Endodermal cell (in vitro differentiated cells): ENCODE data around the gene GJC2. TPM values are rescaled to one million over a fixed set of nuclear protein-coding genes. Genes with fewer than 3 reads are reported as not detected.
A peak's percentile ranks its signal among the peaks of the same experiment; 100 is the strongest.

Experiments used
- DNase-seq: peaks from one replicate; pipeline ENCODE4 v3.0.0-alpha.2; 2017
- H3K27ac ChIP-seq: 2 replicates; pipeline ENCODE4 v1.5.1; 2013; ENCODE audit warnings: mild to moderate bottlenecking, low read depth, low read length, moderate library complexity
- H3K27me3 ChIP-seq: 2 replicates; pipeline ENCODE4 v1.6.1; 2013; ENCODE audit warnings: mild to moderate bottlenecking, low read length, moderate library complexity; ENCODE audit not compliant: insufficient read depth, control insufficient read depth, poor library complexity, severe bottlenecking
- H3K36me3 ChIP-seq: 2 replicates; pipeline ENCODE4 v1.7.0; 2013; ENCODE audit warnings: mild to moderate bottlenecking, low read length, moderate library complexity; ENCODE audit not compliant: control insufficient read depth, insufficient read depth
- H3K4me1 ChIP-seq: one replicate; pipeline ENCODE4 v1.7.0; 2013; ENCODE audit warnings: low read length; ENCODE audit not compliant: control insufficient read depth, insufficient read depth
- H3K4me3 ChIP-seq: 2 replicates; pipeline ENCODE4 v1.5.1; 2013; ENCODE audit warnings: mild to moderate bottlenecking, low read length, moderate library complexity
- H3K9ac ChIP-seq: 2 replicates; pipeline ENCODE4 v1.6.1; 2013; ENCODE audit warnings: mild to moderate bottlenecking, low read length, moderate library complexity; ENCODE audit not compliant: poor library complexity, severe bottlenecking; ENCODE audit errors: extremely low read depth
- H3K9me3 ChIP-seq: 2 replicates; pipeline ENCODE4 v1.6.1; 2013; ENCODE audit warnings: mild to moderate bottlenecking, low read length, moderate library complexity; ENCODE audit not compliant: control insufficient read depth
- H3K27ac Mint-ChIP-seq: 2 replicates; pipeline ENCODE4 v1.8.0; 2020; ENCODE audit warnings: mixed read lengths
- H3K27me3 Mint-ChIP-seq: 2 replicates; pipeline ENCODE4 v1.8.0; 2021; ENCODE audit warnings: mild to moderate bottlenecking, mixed read lengths; ENCODE audit not compliant: insufficient read depth
- H3K36me3 Mint-ChIP-seq: 2 replicates; pipeline ENCODE4 v1.8.0; 2020; ENCODE audit warnings: low read depth, mixed read lengths
- H3K4me1 Mint-ChIP-seq: 2 replicates; pipeline ENCODE4 v1.8.0; 2020; ENCODE audit warnings: mixed read lengths
- H3K4me3 Mint-ChIP-seq: 2 replicates; pipeline ENCODE4 v1.8.0; 2020; ENCODE audit warnings: mild to moderate bottlenecking, moderate library complexity, mixed read lengths
- H3K9me3 Mint-ChIP-seq: 2 replicates; pipeline ENCODE4 v1.8.0; 2020; ENCODE audit warnings: mild to moderate bottlenecking, mixed read lengths
- WGBS, 2 experiments: methylation state at CpG; one replicate each; pipeline versions ENCODE4 v1.1.5 to v1.1.7; 2013; ENCODE audit warnings: missing lambda C conversion rate in 2 of 2, mixed read lengths in 1 of 2; ENCODE audit not compliant: insufficient coverage in 1 of 2, insufficient read length in 1 of 2; 5-methylcytosine and 5-hydroxymethylcytosine counted together
- total RNA-seq, 2 donors: library from RNA; stranded (reverse); fragmentation: NEBNext Ultra II Directional in 1 of 2; extraction: Animal tissue kit (Norgen Biotek cat#: 25700) in 1 of 2; gene quantifications; 2 replicates in 1 of 2; 3 replicates in 1 of 2; pipeline ENCODE4 v1.2.1, GENCODE V29; 2021
- TF ChIP-seq, protein P1 (sequence below): fragments of 200-600 bp; sonication (generic); conservative IDR thresholded peaks from 2 replicates; pipeline ENCODE4 v1.5.0; 2021; ENCODE audit warnings: antibody characterized with exemption, mild to moderate bottlenecking

Gene GJC2
- total RNA-seq, 2 donors from 2014 or later = 0.53 to 0.60 TPM

GRCh38 chr1:228142701-228143136 is 7.0 kb upstream of the GJC2 start:
- H3K27ac ChIP-seq = no peak overlapping the region
- Mint-ChIP-seq H3K36me3 (no peaks in the 10 kb centered on the region), H3K4me3 (peak overlapping the region; percentile 75), H3K9me3 (no peaks in the 10 kb centered on the region), H3K27ac (no peak overlapping the region), H3K27me3 (peaks cover 14% of the 10 kb centered on the region), H3K4me1 (peaks cover 6% of the 10 kb centered on the region)
- peaks cover 11% of the 10 kb centered on the region for H3K27me3 ChIP-seq
- no peak overlapping the region for H3K4me3 ChIP-seq
- no peak overlapping the region for H3K9ac ChIP-seq
- no peaks in the 10 kb centered on the region for H3K9me3 ChIP-seq
- peaks cover 10% of the 10 kb centered on the region for H3K36me3 ChIP-seq
- WGBS, 2 experiments = 95% methylated on average over 8 to 11 of the region's 11 CpGs
- TF ChIP-seq, protein P1, sequence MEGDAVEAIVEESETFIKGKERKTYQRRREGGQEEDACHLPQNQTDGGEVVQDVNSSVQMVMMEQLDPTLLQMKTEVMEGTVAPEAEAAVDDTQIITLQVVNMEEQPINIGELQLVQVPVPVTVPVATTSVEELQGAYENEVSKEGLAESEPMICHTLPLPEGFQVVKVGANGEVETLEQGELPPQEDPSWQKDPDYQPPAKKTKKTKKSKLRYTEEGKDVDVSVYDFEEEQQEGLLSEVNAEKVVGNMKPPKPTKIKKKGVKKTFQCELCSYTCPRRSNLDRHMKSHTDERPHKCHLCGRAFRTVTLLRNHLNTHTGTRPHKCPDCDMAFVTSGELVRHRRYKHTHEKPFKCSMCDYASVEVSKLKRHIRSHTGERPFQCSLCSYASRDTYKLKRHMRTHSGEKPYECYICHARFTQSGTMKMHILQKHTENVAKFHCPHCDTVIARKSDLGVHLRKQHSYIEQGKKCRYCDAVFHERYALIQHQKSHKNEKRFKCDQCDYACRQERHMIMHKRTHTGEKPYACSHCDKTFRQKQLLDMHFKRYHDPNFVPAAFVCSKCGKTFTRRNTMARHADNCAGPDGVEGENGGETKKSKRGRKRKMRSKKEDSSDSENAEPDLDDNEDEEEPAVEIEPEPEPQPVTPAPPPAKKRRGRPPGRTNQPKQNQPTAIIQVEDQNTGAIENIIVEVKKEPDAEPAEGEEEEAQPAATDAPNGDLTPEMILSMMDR = no peak
- peaks cover 3% of the 10 kb centered on the region for H3K4me1 ChIP-seq
- DNase-seq = peak; percentile 26

DNA sequence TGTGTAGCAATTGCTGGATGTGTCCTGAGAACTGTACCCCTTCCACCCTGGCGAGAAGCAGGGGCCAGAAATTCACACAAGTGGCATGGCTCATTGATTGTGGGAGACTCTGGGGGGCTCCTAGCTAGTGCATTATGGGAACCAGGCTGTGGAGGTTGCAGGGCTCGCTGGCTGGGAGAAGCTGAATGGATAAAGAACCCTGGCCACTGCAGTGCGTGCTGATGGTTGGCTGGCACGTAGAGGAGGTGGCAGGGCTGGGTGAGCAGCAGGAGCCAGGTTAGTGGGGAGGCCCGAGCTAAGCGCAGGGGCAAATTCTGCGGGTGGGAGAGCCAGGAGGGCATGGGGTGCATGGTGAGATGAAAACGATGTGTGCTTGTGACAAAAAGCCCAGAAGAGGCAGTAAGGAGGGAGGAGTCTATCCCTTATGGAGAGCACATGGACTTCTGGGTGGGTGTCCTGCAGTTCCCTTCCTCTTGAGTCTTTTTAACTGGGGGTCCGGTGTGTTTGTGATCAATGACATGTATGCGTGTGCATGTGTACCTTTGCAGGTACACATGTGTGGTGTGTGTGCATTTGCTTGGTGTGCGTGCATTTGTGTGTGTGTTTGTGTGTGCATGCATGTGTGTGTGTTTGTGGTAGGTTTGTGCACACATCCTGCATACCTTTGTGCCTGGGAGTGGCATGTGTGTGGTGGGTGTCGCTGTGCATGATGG is 6.1 kb upstream of the GJC2 start:
- H3K9ac ChIP-seq = no peak overlapping the region
- no peak overlapping the region for H3K27ac ChIP-seq
- Mint-ChIP-seq H3K27ac (peak overlapping the region; percentile 45), H3K27me3 (peaks cover 5% of the 10 kb centered on the region), H3K36me3 (no peaks in the 10 kb centered on the region), H3K9me3 (no peaks in the 10 kb centered on the region), H3K4me3 (no peak overlapping the region), H3K4me1 (peaks cover 6% of the 10 kb centered on the region)
- DNase-seq = no peak
- H3K9me3 ChIP-seq = no peaks in the 10 kb centered on the region
- peaks cover 2% of the 10 kb centered on the region for H3K27me3 ChIP-seq
- no peak overlapping the region for H3K4me3 ChIP-seq
- H3K4me1 ChIP-seq = peaks cover 3% of the 10 kb centered on the region
- 93 to 95% methylated on average over 8 to 12 of the region's 12 CpGs for WGBS, 2 experiments
- TF ChIP-seq, protein P1 = no peak
- H3K36me3 ChIP-seq = peaks cover 10% of the 10 kb centered on the region

DNA sequence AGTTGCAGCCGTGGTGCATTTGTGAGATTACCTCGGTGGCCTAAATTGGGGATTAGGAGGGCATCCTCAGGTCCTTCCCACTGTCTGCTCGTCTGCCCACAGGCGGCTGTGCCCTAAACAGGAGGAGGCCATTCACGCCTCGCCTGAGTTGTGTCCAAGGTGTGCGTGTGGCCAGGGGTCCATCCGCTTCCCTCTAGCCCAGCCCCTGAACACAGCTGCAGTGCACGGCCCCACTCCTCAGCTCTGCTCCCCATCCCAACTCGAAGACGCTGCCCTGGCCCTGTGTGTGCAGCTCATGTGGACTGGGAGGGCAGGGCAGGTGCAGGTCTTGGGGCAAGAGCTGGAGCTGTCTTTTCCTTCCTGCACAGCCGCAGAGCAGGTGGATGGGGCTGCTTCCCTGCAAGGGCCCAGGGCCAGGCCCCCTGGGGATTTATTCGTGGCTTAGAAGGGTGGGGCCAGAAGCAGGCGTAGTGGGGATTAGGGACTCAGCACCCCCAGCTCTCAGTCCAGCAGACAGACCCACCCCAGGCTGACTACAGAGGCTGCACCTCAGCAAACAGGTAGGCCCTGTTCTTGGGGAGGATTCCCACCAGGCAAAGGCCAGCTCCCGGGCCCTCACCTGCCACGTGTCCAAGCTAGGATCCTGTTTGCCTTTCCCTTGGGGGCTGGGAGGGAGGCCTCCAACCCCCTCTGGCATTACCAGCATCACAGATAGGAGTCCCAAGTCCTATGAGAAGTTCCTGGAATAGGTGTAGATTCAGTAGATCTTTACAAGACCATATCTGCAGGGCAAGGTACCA is 5.3 kb upstream of the GJC2 start:
- 91 to 98% methylated on average over 7 to 16 of the region's 16 CpGs for WGBS, 2 experiments

More for the DNA sequence above, 5.3 kb upstream of the GJC2 start:
- DNase-seq = no peak
- H3K4me3 ChIP-seq = no peak overlapping the region
- H3K9me3 Mint-ChIP-seq = no peaks in the 10 kb centered on the region
- no peak overlapping the region for H3K9ac ChIP-seq
- TF ChIP-seq, protein P1 = no peak
- no peaks in the 10 kb centered on the region for H3K27me3 ChIP-seq
- peaks cover 2% of the 10 kb centered on the region for H3K27me3 Mint-ChIP-seq
- peaks cover 6% of the 10 kb centered on the region for H3K4me1 Mint-ChIP-seq
- H3K4me3 Mint-ChIP-seq = no peak overlapping the region
- no peak overlapping the region for H3K27ac Mint-ChIP-seq
- H3K4me1 ChIP-seq = peaks cover 3% of the 10 kb centered on the region
- H3K27ac ChIP-seq = no peak overlapping the region
- H3K36me3 Mint-ChIP-seq = no peaks in the 10 kb centered on the region
- H3K9me3 ChIP-seq = no peaks in the 10 kb centered on the region
- peaks cover 10% of the 10 kb centered on the region for H3K36me3 ChIP-seq
